Measurements from ENCODE around the gene FKRP.
"Not testable (repeated sequence)": the region's sequence is repeated elsewhere in the genome, so short reads cannot be mapped to it uniquely, and the experiment has no call there.

FKRP gene, protein sequence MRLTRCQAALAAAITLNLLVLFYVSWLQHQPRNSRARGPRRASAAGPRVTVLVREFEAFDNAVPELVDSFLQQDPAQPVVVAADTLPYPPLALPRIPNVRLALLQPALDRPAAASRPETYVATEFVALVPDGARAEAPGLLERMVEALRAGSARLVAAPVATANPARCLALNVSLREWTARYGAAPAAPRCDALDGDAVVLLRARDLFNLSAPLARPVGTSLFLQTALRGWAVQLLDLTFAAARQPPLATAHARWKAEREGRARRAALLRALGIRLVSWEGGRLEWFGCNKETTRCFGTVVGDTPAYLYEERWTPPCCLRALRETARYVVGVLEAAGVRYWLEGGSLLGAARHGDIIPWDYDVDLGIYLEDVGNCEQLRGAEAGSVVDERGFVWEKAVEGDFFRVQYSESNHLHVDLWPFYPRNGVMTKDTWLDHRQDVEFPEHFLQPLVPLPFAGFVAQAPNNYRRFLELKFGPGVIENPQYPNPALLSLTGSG

DNA sequence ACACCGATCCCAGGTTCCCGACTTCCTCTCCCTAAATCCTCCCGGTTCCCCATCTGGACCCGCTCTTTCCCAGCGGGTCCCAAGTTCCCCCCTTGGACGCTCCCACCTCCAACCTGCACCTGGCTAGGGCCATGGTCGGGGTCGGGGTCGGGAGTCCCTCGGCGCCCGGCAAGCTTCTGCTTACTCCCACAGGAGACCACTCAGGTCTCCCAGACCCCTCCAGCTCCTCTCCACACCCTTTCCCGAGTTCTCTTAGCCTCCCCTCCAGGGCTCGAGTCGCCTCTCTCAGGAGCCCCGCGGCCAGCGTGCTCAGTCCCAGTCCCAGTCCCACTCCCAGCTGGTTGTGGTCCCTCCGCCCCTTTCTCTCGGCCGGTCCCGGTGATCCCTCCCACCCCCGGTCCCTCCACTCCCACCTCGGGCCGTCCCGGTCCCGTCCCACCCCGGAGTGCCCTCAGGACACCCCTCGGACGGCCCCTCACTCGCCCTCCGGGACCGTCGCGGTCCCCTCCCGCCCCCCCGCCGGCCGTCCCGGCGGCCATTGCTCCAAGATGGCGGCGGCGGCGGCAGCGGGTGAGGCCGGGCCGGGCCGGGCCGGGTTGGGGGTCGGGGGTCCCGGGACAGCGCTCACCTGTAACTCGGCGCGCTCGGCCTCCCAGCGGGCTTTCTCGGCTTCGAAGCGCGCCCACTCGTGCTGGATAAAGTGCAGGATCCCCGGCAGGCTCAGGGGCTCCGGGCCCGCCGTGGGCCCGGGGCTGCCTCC lies at the start of gene FKRP:
Gene FKRP, plus strand, starts transcription at position 537 of the 760 bp plus-strand sequence. CDS start 9,394 bp downstream, outside the sequence.
- DNase-seq (ENCODE audit: low read depth) = no peak

DNA sequence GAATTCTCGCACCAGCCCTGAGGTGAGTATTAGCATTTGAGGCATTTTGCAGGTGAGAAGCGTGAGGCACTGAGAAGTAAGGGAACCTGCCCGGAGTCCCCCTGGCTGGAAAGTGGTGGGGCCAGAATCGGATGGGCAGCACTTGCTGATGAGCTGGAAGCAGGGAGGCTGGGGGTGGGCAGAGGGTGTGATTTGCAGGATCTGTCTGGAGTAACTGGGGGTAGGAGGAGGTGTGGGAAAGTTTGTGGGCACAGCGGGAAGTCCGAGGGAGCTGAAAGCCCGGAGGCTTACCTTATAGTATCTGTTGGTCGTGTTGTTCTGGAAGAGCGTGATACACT lies 49.0 kb upstream of the FKRP start:
- DNase-seq (ENCODE audit: low read depth) = no peak

DNA sequence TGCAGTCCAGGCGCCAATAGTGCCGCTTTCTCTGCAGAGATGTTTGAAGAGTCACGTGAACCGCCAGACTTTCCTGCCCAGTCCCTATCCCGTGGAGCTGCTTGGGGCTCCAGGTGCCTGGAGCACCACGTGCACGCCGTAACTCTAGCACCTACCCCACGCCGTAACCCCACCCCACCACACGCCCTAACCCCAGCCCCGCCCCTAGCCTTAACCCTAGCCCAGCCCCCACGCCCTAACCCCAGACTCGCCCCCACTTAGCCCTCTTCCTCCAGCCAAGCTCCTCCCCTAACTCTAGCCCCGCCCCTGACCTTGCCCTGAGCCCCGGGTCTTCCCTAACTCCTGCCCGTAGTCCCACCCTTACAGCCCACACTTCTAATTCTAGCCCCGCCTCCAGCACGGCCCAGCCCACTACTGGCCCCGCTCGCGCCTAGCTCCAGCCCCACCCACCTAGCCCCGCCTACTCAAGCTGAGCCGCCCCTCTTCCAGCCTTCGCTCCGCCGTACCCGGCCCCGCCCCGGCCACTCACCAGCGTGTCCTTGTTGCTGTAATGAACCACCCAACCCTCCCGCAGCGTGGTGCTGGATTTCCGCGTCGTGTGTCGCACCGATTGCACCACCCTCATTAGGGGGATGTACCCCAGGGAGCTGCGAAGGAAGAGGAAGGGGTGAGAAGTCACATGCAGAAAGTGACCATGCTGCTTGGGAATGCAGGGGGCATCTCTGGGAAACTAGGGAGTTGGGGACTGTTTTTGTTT lies 48.5 kb upstream of the FKRP start:
- no peak for DNase-seq (ENCODE audit: low read depth)

DNA sequence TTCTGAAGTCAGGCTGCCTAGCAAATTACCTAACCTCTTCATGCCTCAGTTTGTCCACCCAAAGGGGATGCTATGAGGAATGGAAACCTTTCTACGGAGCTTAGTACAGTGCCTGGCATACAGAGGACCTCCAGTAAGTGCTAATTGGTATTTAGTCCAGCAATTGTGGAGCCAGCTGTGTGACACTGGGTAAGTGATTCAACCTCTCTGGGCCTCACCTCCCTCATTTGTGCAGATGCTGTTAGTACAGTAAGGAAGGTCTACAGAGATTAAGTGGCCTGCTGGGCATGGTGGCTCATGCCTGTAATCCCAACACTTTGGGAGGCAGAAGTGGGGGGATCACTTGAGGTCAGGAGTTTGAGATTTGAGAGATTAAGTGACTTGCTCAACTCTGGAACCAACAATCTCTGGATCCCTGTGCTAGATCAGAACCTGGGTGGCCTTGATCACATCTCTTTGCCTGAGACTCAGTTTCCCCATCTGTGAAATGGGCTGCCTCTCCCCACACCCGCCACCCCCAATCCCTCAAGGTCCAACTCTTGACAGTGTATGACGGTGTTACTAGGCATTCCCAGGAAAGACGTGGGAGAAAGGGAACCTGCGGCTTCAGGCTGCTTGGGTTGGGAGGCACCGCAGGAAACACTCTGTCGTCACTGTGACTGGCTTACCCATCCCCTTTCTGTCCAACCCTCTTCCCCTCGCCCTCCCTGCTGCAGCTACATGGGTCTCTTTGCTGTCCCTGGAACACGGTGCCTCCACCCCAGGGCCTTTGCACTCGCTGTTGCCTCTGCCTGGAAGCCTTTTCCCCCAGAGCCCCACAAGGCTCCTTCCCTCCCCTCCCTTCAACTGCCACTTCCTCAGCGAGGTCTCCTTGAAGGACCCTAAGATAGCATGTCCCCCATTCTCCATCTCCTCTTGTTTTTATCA lies 47.2 kb upstream of the FKRP start:
- DNase-seq (ENCODE audit: low read depth) = no peak

DNA sequence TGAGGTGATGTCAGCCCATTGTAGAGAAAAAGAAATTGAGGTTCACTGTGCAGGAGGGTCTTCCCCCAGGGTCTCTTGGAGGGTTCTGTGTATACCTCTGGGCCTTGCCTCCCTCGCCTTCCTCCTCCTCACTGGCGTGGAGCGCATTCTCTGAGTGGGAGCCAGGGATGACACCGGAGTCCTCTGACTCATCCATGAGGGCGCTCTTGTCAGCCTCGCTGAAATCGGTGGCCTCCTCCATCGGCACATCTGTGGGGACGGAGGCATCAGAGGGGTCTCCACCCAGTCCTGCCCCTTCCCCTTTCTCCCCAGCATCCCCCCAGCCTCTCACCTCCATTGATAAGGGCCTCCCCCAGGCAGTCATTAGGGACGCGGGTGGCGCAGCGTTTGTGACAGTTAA lies 45.2 kb upstream of the FKRP start:
- DNase-seq (ENCODE audit: low read depth) = no peak

DNA sequence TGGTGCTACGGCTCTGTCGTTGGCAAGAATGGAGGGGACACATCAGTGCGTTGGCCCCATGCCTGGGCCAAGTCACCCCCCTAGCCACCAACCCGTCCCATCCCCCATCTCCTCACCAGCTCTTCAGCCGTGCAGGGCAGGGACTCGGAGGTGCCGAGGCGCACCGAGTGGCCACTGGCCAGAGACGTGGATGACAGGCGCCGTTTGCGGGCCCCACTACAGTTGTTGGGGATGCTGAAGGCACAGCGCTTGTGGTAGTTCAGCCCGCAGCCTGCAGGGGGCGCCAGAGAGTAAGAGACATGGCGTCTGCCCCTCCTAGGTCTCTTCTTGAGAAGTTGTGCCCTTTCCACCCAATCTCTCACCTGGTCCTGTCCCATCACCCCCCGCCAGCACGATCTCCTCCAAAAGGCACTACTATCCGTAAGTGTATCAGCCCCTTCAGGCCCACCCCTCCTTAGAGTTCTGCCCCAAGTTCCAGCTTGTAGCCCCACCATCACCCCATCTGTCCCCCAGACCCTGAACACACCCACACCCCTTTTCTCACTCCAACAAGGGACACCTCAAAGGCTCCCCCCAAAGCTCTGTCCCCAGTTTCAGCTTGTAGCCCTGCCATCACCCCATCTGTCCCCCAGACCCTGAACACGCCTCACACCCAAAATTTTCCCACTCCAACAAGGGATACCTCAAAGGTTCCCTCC lies 41.3 kb upstream of the FKRP start:
- DNase-seq (ENCODE audit: low read depth) = no peak

DNA sequence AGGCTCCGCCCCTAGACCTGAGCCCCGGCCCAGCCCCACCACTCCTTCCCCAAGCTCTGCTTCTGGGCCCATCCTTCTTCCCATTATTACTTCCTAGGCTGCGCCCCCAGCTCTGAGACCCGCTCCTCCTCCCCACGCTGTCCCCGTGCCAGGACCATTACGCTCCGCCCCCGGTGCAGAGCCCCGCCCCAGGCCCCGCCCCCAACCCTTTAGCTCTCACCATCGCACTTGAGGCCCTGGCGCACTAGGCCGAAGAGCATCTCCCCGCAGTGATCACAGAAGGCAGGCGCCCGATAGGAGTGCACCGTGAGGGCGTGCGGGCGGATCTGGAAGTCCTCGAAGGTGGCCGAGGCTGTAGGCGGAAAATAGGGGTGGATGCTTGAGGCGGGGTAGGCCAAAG lies 35.2 kb upstream of the FKRP start:
- no peak for DNase-seq (ENCODE audit: low read depth)

DNA sequence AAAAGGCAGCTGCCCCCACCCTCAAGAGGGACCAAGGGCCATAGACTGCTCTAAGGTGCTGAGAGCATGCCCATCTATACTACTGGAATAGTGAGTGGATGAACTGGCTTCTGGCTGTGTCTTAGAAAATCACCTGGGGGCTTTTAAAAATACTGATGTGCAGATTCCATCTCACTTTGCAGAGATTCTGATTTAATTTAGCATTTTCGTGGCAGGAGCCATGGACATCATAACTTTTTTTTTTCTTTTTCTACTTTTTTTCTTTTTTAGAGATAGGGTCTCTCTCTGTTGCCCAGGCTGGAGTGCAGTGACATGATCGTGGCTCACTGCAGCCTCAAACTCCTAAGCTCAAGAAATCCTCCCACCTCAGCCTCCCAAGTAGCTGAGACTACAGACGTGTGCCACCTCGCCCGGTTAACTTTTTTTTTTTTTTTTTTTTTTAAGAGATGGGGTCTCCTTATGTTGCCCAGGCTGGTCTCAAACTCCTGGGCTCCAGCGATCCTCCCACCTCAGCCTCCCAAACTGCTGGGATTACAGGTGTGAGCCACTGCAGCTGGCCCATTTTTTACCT lies 33.0 kb upstream of the FKRP start:
- DNase-seq (ENCODE audit: low read depth) = not testable (repeated sequence)

DNA sequence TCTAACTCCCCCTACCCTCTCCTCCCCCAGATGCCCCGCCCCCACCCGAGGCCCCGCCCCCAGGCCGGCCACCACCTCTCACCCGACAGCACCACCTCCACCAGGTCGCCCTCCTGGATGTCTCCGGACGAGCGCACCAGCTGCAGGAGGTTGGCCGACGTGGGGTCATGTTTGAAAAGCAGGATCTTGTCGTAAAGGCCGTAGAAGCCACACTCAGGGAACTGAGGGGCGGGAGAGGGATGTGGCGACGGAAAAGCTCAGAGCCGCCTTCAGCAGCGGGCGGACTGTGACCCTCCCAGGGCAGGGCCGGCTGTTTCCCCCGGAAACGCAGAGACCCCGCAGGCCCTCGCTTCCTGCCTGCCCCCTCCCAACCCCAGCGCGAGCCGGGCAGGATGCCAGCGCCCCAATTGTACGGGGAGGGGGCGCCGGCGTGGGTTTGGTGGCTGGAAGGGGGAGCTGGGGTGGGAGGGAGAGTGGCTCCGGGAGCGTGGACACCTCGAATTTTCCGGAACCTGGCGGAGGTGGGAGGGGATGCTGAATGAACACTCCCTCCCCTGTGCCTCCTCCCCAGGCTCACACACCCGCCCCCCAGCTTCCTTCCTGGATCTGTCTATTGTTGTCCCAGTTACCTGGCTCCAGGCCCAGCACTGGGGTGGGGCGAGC lies 31.9 kb upstream of the FKRP start:
- DNase-seq (ENCODE audit: low read depth) = no peak

DNA sequence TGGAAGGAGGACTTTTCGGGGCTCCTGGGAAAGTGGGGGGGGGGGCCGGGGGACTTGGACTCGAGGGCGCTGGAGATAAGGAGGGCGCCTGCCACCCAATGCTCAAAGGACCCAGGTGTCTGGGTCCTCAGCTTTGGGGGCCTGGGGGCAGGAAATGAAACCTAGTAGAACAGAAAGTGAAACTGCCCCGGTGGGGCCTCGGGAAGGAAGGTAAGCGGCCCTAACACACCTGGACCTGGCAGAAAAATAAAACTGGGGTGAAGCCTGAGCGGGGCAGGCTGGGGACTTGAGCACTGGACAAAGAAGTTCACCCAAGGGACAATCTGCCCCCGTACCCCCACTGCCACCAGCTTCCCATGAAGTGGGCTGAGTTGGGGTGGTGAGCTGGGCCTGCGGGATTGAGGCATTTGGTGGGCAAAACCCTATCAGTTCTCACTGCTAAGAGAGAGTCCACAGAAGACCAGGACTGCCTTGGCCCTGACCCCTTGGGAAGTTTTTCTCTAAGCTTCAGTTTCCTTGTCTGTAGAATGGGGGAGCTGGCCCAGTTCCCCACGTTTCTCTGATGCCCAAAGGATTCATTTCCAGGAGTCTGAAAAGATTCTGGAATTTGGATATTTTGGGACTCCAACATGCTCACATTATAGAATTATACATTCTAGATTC lies 31.3 kb upstream of the FKRP start:
- no peak for DNase-seq (ENCODE audit: low read depth)

DNA sequence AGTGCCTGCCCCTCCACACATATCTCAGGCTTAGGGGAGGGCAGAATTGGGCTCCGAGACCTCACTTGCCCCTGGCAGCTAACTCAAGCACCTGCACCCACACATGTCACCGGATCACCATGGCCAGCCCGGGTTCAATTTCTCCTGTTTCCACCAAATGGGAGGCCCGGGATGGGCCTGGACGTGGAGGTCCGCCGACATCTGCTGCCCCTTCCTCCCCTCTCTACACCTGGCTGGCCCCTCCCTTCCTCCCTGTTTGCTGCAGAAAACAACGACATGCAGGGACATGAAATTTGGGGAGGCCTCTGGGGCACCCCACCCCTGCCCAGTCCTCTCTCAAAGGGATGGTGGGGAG lies 30.3 kb upstream of the FKRP start:
- DNase-seq (ENCODE audit: low read depth) = no peak

DNA sequence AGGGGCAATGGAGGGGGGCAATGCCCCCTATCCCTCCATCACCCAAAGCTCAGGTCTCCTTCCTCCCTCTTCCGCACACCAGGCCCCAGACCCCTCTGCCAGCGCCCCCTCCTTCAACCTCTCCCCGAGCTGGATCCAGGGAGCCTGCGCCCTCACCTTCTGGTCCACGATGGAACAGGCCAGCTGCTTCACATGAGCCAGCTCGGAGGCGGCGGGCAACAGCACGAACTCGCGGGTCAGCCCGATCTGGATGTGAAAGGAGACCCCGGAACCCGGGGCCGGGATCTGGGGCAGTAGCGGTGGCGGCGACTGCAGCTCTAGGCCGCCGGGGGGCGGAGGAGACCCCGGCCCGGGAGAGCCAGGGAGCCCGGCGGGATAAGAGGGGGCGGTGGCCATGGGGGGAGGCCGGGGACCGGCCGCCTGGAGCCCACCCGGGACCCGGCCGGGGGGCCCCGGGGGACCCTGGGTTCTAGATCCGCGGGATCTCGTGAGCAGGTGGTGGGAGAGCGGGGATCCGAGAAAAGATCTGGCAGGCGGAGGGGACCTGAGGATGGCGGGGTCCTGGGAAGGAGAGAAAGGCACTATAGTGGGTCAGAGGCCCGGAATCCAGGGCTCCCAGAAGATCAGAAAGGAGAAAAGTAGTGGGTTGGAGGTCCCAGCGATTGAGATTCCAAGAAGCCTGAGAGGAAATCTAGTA lies 29.7 kb upstream of the FKRP start:
- no peak for DNase-seq (ENCODE audit: low read depth)

DNA sequence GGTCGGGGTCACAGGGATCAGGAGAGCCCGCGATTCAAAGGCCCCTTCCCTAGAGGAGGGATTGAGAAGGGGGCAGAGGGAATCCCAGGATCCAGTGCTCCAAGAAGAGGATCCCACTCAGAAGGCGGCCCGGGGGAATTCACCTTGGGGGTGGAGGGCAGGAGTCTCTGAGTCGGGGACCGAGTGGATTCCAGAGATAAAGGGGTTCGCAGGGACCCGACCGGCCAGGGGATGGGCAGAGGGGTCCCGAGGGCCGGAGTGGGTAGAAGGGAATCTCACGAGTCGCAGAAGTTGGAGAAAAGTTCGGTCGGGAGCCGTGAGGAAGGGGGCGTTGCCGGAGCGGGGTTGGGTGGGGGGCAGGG lies 29.2 kb upstream of the FKRP start:
- no peak for DNase-seq (ENCODE audit: low read depth)

DNA sequence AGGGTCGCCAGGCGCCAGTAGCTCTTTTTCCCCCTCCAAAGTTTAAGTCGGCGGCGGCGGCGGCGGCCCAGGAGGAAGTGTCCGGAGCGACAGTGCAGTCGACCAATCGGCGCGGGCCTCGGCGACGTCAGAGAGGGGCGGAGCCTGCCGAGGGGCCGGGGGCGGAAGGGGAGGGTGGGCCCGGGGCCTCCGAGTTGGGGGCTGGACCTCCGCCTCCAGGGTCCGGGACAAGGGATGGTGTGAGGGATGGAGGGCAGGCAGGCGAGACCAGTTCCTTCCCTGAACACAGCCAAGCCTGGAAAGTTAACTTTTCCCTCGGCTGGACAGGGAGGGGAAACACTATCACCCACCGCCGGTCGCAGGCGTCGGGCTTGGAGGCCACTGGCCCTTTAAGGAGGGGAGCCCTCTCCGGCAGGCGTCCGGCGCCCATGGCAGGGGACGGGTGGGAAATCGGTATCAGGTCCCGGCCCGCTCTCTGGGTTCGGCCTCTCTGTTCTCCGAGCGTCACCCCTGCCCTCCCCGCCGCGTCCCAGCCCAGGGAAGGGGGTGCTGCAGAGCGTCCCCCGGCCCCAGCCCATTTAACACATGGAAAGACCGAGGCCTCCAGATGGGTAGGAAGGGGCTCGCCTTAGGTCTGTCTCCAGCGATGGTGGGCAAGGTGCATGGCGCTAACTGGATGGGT lies 28.7 kb upstream of the FKRP start, which contains the start of gene PRKD2:
Gene PRKD2, minus strand, starts transcription at position 81 of the 682 bp plus-strand sequence. CDS start 744 bp downstream, outside the sequence.
- DNase-seq (ENCODE audit: low read depth) = peak; percentile 55

DNA sequence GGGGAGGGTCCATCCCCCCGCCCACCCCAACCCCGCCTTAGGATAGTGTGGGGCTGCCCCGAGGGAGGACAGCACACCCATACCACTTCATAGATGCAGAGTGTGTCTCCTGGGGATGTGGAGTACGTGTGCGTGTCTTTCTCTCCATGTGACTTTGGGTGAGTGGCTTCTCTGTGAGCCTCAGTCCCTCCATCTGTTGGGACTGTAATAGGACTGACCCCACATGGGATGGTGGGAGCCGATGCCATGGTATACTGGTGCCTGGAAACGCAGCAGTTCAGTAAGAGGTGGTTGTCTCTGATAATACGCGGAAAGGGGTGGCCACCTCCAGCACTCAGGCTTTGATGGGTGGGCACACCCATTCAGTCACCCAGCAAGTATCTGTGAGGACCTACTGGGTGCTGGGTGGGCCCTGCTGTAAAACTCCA lies 28.1 kb upstream of the FKRP start:
- no peak for DNase-seq (ENCODE audit: low read depth)

DNA sequence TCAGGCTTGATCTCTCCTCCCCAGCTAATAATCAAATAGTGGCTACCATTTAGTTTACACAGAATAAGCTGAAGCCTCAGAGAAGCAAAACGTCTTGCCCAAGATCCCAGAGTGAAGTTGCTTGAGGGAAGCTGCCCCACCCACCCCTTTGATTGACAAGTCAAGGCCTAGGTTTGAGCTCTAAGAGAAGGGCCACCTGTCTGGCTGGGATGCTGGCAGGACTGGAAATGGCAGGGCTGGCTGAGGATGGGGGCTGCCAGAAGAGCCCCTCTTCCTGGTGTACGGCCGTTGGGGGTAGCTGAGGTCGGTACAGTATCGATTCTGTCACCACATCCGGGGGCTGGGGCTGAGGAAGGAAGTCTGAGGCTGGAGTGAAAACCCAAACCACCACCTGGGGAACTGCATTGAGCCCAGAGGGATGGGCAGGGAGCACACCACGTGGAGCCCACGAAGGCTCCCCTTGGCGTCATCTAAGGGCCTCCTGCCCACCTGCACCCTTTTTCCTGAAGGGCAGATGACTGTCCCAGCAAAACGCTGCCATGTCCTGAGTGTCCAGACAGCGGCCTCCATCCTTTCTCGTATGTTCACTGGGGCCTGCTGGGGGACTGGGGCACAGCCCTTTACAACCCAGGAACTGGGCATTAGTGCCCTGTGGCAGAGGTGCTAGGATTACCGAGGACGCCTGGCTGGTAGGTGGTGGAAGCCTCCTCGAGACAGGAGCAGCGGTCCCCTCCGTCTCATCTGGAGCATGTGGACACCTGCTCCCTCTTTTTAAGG lies 27.5 kb upstream of the FKRP start:
- no peak for DNase-seq (ENCODE audit: low read depth)

DNA sequence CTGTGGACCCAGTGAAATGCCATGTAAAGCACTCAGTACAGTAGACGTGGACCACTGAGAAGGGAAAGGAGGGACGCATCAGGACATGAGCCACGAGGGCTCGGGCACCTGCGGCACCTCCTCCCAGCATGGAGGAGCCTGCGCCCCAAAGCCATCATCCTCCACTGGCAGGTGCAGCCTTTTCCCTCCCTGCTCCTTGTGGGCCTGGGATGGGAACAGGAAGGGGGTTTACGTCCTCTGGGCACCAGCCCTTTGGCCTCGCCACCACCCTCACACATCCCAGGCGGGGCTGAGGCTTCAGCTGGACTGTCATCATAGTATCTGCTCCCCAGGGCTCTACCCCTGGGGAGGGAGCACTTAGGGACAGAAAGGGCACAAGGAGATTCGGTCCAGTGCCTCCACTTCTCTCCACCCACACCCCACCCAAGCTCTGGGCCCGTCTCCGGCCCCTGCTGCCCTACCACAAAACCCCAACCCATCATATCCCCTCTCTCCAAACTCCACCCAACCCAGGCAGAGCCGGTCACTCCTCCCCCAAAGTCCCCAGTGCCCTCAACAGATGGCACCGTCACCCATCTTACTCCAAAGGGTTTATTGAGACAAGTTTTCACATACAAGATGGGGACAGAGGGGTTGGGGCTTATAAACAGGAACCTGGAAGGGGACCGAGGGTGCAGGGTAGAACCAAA lies 26.8 kb upstream of the FKRP start:
- DNase-seq (ENCODE audit: low read depth) = no peak
